Measurements from ENCODE around the gene ZNF311. TPM values are rescaled to one million over a fixed set of nuclear protein-coding genes. Genes with fewer than 3 reads are reported as not detected.
A peak's percentile ranks its signal among the peaks of the same experiment; 100 is the strongest.
"Not testable (repeated sequence)": the region's sequence is repeated elsewhere in the genome, so short reads cannot be mapped to it uniquely, and the experiment has no call there.

ZNF311 gene
- total RNA-seq, 2 donors from 2014 or later: 1.9 to 4.3 TPM

GRCh38 chr6:28978959-28979561 lies 26.1 kb downstream of the ZNF311 start:
- Histone ChIP-seq H3K27ac (no peak overlapping the region), H3K4me3 (no peak overlapping the region), H3K9me3 (no peaks in the 10 kb centered on the region), H3K27me3 (replicated peaks; ENCODE audit: insufficient read depth) (no peaks in the 10 kb centered on the region), H3K36me3 (no peaks in the 10 kb centered on the region), H3K4me1 (replicated peaks) (no peaks in the 10 kb centered on the region)
- TF ChIP-seq POLR2A (IDR thresholded peaks at IDR 0.05) (no peak), CTCF (IDR thresholded peaks at IDR 0.05) (no peak), POLR2AphosphoS5 (IDR thresholded peaks at IDR 0.05) (no peak)
- intact Hi-C loops (cut with DNase I): no loop called here
- no peak for DNase-seq (ENCODE audit: low spot score)
- WGBS: 87% methylated on average over 5 of the region's 5 CpGs

- 90% methylated on average over 3 of the region's 3 CpGs for WGBS
- H3K36me3 ChIP-seq: no peaks in the 10 kb centered on the region
- no peak for TF ChIP-seq CTCF (IDR thresholded peaks at IDR 0.05)
- TF ChIP-seq POLR2AphosphoS5 (IDR thresholded peaks at IDR 0.05): peak; percentile 42
- no peak for DNase-seq (ENCODE audit: low spot score)
- no peaks in the 10 kb centered on the region for H3K27me3 ChIP-seq (replicated peaks; ENCODE audit: insufficient read depth)
- intact Hi-C loops (cut with DNase I): no loop called here
- H3K27ac ChIP-seq: no peak overlapping the region
- no peaks in the 10 kb centered on the region for H3K4me1 ChIP-seq (replicated peaks)
- no peaks in the 10 kb centered on the region for H3K9me3 ChIP-seq
- H3K4me3 ChIP-seq: no peak overlapping the region
Measured at GRCh38 chr6:28978133-28978491, 27.0 kb downstream of the ZNF311 start.

- WGBS: 64% methylated on average over 51 of the region's 51 CpGs
- Histone ChIP-seq H3K9me3 (no peaks in the 10 kb centered on the region), H3K36me3 (no peaks in the 10 kb centered on the region), H3K27me3 (replicated peaks; ENCODE audit: insufficient read depth) (no peaks in the 10 kb centered on the region), H3K4me1 (replicated peaks) (no peaks in the 10 kb centered on the region), H3K4me3 (no peak overlapping the region), H3K27ac (no peak overlapping the region)
- TF ChIP-seq CTCF (IDR thresholded peaks at IDR 0.05): no peak
- no peak for TF ChIP-seq POLR2AphosphoS5 (IDR thresholded peaks at IDR 0.05)
- no peak for DNase-seq (ENCODE audit: low spot score)
- intact Hi-C loops (cut with DNase I): no loop called here
Measured at GRCh38 chr6:28977341-28978132, 27.6 kb downstream of the ZNF311 start.

GRCh38 chr6:28976677-28977076 lies 28.4 kb downstream of the ZNF311 start:
- intact Hi-C loops (cut with DNase I): no loop called here
- H3K4me3 ChIP-seq: no peak overlapping the region
- TF ChIP-seq POLR2AphosphoS5 (IDR thresholded peaks at IDR 0.05) (no peak), POLR2A (IDR thresholded peaks at IDR 0.05) (no peak), CTCF (IDR thresholded peaks at IDR 0.05) (no peak)
- no peaks in the 10 kb centered on the region for H3K36me3 ChIP-seq
- no peak for DNase-seq (ENCODE audit: low spot score)
- H3K9me3 ChIP-seq: no peaks in the 10 kb centered on the region
- H3K27ac ChIP-seq: no peak overlapping the region
- 86% methylated on average over 3 of the region's 3 CpGs for WGBS
- no peaks in the 10 kb centered on the region for H3K27me3 ChIP-seq (replicated peaks; ENCODE audit: insufficient read depth)
- no peaks in the 10 kb centered on the region for H3K4me1 ChIP-seq (replicated peaks)

GRCh38 chr6:28974505-28974904 lies 30.6 kb downstream of the ZNF311 start:
- DNase-seq (ENCODE audit: low spot score): no peak
- H3K27ac ChIP-seq: no peak overlapping the region
- 60% methylated on average over 1 of the region's 1 CpG for WGBS
- intact Hi-C loops (cut with DNase I): no loop called here
- TF ChIP-seq CTCF (IDR thresholded peaks at IDR 0.05) (no peak), POLR2A (IDR thresholded peaks at IDR 0.05) (no peak), POLR2AphosphoS5 (IDR thresholded peaks at IDR 0.05) (no peak)
- no peaks in the 10 kb centered on the region for H3K36me3 ChIP-seq
- H3K9me3 ChIP-seq: no peaks in the 10 kb centered on the region
- H3K27me3 ChIP-seq (replicated peaks; ENCODE audit: insufficient read depth): no peaks in the 10 kb centered on the region
- H3K4me1 ChIP-seq (replicated peaks): no peaks in the 10 kb centered on the region
- H3K4me3 ChIP-seq: no peak overlapping the region

GRCh38 chr6:28970056-28970455 lies 35.1 kb downstream of the ZNF311 start:
- H3K27ac ChIP-seq; DNase-seq (ENCODE audit: low spot score); H3K9me3 ChIP-seq; H3K36me3 ChIP-seq; H3K4me3 ChIP-seq; intact Hi-C loops (cut with DNase I); H3K27me3 ChIP-seq (replicated peaks; ENCODE audit: insufficient read depth); H3K4me1 ChIP-seq (replicated peaks): not testable (repeated sequence)
- WGBS: 86% methylated on average over 21 of the region's 21 CpGs
